C4-2B (cell line): ENCODE results near the gene UBE2D1.
A peak's percentile ranks its signal among the peaks of the same experiment; 100 is the strongest.

ENCODE experiments used
- H3K27ac ChIP-seq: fragments of 450-650 bp; 2 replicates; pipeline ENCODE4 v1.5.1; 2017
- CTCF ChIP-seq: fragments of 450-650 bp; conservative IDR thresholded peaks from 2 replicates; pipeline ENCODE4 v1.5.1; 2017; ENCODE audit warnings: mild to moderate bottlenecking
- ZFX ChIP-seq: fragments of 450-650 bp; IDR thresholded peaks from 2 replicates; pipeline ENCODE4 v1.6.1; 2017

UBE2D1 gene

GRCh38 chr10:58351616-58352578 is 17.1 kb downstream of the UBE2D1 start:
- H3K27ac ChIP-seq, result no peak overlapping the region
- TF ChIP-seq ZFX, result no peak
- TF ChIP-seq CTCF, result no peak

DNA sequence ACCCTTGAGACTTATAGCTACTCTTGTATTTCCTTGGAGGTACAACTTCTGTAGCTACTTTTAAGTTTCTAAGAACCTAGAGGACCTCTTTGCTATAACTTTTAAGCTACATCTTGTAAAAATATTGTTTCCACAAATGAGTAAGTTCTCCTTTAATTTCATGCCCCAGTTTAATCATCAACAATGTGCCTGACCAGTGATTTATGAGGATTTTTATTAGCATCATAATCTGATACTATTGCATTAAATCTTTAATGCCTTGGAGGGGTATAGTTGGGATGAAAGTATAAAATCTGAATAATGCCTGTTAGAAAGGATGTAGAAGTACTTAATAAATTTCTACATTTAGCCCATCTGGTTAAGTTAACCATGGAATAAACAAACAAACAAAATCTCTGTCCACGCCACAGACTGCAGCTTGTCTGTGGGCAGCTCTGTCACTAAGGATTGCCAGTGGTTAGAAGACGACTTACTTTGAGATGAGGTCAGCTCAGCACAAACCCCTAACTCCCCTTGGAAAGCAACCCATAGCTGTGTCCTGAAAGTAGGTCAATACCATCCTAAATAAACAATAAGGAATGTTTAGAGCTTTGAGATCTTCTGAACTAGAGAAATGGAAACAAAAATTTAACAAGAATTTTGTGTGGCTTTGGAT is 18.3 kb downstream of the UBE2D1 start:
- TF ChIP-seq ZFX, result no peak
- TF ChIP-seq CTCF, result no peak
- H3K27ac ChIP-seq, result peak overlapping the region; percentile 33; the same call in 1 of the 2 replicates

DNA sequence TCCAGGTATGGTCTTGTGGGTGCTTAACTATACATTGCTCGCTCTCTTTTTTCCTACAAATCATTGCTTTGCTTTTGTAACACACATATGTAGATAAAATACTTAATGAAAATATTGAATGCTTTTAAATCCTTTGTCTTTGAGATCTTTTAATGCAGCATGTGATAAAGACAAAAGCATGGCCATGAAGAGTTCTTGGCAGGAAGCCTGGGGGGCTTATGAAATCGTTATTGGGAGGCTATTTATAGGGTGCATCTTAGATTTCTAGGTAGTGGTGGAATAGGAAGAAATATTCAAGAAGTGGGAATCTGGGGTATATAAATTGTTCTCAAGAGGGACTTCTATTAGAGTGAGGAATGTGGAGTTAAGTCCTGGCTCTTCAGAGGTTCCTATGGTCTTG is 21.9 kb downstream of the UBE2D1 start:
- TF ChIP-seq ZFX (no peak), CTCF (no peak)
- no peak overlapping the region for H3K27ac ChIP-seq

DNA sequence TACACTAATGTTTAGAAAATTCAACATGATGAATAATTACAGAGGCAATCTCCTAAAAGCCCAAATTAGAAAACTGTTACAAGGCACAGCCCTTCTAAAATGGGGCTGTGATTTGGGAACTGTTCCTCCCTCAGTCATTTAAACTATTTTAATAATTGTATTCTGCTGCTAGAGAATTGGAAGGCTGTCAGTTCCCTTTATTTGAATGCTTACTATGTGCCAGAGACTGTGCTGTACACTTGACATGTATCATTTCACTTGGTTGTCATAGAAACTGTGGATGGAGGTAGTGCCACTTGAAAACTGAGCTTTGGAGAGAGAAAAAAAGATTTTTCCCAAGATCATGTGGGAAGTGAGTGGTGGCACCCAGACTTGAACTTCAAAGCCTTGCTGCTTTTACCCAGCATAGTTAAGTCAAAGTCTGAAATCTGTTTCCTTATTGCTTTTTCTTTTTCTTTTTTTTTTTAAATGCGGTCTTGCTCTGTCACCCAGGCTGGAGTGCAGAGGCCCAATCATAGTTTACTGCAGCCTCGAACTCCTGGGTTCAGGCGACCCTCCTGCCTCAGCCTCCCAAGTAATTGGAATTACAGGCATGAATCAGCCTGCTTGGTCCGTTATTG is 23.6 kb downstream of the UBE2D1 start:
- no peak overlapping the region for H3K27ac ChIP-seq
- TF ChIP-seq CTCF (no peak), ZFX (no peak)

- no peak overlapping the region for H3K27ac ChIP-seq
- no peak for TF ChIP-seq CTCF
- TF ChIP-seq ZFX, result no peak
These were observed 24.1 kb downstream of the UBE2D1 start for GRCh38 chr10:58358947-58359346.

- no peak overlapping the region for H3K27ac ChIP-seq
- TF ChIP-seq ZFX (no peak), CTCF (no peak)
These were observed 24.7 kb downstream of the UBE2D1 start for GRCh38 chr10:58359541-58359940.
